BJ (cell line): Measurements from ENCODE around the gene CTNNA1. TPM values are rescaled to one million over a fixed set of nuclear protein-coding genes. Genes with fewer than 3 reads are reported as not detected.
"Not testable (repeated sequence)": the region's sequence is repeated elsewhere in the genome, so short reads cannot be mapped to it uniquely, and the experiment has no call there.

Source experiments
- CTCF ChIA-PET: fragments of 350-600 bp; formaldehyde crosslinking; extraction: SDS; loops from one replicate; lab custom pipeline; 2021; ENCODE audit warnings: antibody characterized with exemption, inconsistent platforms; lab: Yijun Ruan, JAX
- POLR2A ChIA-PET: fragments of 300-600 bp; sonication (Branson Sonifier 250); formaldehyde crosslinking; extraction: SDS; loops from one replicate; lab custom pipeline; 2021; ENCODE audit warnings: antibody characterized with exemption; lab: Charles Lee
- DNase-seq: peaks from one replicate; pipeline ENCODE4 v3.0.0-alpha.2; 2011; ENCODE audit warnings: low read depth
- H3K27me3 ChIP-seq: 2 replicates; pipeline ENCODE4 v1.6.0; 2011; ENCODE audit warnings: low read length; ENCODE audit not compliant: control insufficient read depth, insufficient read depth
- H3K36me3 ChIP-seq: 2 replicates; pipeline ENCODE4 v1.5.1; 2011; ENCODE audit warnings: low read length; ENCODE audit not compliant: control insufficient read depth, insufficient read depth
- H3K4me3 ChIP-seq: 2 replicates; pipeline ENCODE4 v1.5.1; 2011; ENCODE audit warnings: low read depth, mild to moderate bottlenecking, control low read depth, low read length
- polyA minus RNA-seq: library from RNA; depleted of rRNA, polyadenylated mRNA; stranded (reverse); fragments of >200 nt; gene quantifications from 2 replicates; pipeline ENCODE4 v1.2.3, GENCODE V29; 2011; rRNA and poly(A)+ RNA removed
- polyA plus RNA-seq: library from polyadenylated mRNA; depleted of rRNA; stranded (reverse); fragments of >200 nt; gene quantifications from 2 replicates; pipeline ENCODE4 v1.2.3, GENCODE V29; 2011; rRNA removed
- TF ChIP-seq, protein P1 (sequence below): IDR thresholded peaks from 2 replicates; pipeline ENCODE4 v1.5.1; 2011; ENCODE audit warnings: low read depth, mild to moderate bottlenecking, control low read depth, inconsistent platforms, low read length, moderate library complexity; ENCODE audit not compliant: insufficient read depth

The CTNNA1 gene, protein sequence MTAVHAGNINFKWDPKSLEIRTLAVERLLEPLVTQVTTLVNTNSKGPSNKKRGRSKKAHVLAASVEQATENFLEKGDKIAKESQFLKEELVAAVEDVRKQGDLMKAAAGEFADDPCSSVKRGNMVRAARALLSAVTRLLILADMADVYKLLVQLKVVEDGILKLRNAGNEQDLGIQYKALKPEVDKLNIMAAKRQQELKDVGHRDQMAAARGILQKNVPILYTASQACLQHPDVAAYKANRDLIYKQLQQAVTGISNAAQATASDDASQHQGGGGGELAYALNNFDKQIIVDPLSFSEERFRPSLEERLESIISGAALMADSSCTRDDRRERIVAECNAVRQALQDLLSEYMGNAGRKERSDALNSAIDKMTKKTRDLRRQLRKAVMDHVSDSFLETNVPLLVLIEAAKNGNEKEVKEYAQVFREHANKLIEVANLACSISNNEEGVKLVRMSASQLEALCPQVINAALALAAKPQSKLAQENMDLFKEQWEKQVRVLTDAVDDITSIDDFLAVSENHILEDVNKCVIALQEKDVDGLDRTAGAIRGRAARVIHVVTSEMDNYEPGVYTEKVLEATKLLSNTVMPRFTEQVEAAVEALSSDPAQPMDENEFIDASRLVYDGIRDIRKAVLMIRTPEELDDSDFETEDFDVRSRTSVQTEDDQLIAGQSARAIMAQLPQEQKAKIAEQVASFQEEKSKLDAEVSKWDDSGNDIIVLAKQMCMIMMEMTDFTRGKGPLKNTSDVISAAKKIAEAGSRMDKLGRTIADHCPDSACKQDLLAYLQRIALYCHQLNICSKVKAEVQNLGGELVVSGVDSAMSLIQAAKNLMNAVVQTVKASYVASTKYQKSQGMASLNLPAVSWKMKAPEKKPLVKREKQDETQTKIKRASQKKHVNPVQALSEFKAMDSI
- polyA plus RNA-seq, result 122 and 169 TPM in 2 replicates
- 169 and 278 TPM in 2 replicates for polyA minus RNA-seq

DNA sequence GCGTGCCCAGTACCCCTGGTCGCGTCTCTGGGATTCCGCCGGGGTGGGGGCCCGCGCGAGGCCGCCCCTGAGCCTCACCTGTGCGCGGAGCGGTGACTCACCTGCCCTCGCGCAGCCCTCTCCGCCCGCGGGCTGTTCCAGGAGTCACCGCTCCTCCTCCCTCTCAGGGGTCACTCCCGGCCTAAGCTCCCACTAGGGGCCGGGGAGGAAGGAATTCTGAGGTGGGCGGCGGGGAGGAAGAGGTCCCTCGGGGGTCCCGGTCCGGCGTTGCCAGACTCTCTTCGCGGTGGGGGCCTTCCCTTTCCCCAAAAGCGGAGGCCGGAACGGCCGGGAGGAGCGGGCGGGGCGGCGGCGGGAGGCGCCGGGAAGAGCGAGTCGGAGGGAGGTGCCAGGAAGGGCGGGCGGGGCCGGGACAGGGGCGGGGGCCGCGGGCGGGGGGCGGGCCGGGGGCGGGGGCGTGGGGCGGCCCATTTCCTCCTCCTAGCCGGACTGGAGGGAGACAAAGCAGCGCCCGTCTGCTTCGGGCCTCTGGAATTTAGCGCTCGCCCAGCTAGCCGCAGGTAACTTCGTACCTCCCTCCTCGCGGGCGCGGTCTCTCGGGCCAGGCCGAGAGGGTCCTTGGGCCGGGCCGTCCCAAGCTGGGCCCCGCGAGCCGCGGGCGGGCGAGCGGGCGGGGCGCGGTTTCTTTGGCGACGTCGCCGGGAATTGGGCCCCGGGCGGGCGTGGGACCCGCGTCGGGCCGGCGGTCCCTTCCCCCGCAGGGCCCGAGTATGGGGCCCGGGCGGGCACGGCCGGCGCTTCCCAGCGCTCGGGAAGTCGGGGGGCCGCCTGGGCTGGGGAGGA lies at the start of gene CTNNA1:
CTNNA1 (plus strand) TSS at position 475 of the 843 bp plus-strand sequence. CDS start 28,500 bp downstream, outside the sequence.
- no peak for DNase-seq
- CTCF ChIA-PET, result no interaction called here
- H3K27me3 ChIP-seq, result no peaks in the 10 kb centered on the region
- H3K4me3 ChIP-seq, result peak within 1 kb of the TSS; percentile 61
- POLR2A ChIA-PET, result no interaction called here
- TF ChIP-seq, protein P1, sequence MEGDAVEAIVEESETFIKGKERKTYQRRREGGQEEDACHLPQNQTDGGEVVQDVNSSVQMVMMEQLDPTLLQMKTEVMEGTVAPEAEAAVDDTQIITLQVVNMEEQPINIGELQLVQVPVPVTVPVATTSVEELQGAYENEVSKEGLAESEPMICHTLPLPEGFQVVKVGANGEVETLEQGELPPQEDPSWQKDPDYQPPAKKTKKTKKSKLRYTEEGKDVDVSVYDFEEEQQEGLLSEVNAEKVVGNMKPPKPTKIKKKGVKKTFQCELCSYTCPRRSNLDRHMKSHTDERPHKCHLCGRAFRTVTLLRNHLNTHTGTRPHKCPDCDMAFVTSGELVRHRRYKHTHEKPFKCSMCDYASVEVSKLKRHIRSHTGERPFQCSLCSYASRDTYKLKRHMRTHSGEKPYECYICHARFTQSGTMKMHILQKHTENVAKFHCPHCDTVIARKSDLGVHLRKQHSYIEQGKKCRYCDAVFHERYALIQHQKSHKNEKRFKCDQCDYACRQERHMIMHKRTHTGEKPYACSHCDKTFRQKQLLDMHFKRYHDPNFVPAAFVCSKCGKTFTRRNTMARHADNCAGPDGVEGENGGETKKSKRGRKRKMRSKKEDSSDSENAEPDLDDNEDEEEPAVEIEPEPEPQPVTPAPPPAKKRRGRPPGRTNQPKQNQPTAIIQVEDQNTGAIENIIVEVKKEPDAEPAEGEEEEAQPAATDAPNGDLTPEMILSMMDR, result no peak
- H3K36me3 ChIP-seq, result 0 out of 2 replicates have a peak, but pooled peaks cover 1% of the 10 kb centered on the region

DNA sequence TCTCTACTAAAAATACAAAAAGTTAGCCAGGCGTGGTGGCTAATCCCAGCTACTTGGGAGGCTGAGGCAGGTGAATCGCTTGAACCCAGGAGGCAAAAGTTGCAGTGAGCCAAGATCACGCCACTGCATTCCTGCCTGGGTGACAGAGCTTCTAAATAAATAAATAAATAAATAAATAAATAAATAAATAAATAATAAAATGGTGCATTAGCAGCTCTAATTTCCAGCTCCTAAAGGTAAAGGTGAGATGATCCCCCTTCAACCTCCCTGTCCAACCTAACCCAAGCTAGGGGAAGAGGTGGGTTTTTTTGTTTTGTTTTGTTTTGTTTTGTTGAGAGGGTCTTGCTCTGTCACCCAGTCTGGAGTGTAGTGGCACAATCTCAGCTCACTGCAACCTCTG lies 49.4 kb upstream of the CTNNA1 start:
- CTCF ChIA-PET, result interaction anchor here (1.1 to 1.7 kb wide), 4 partner anchors 19 to 254 kb away, joined by 3 to 4 read pairs (median 3); no protein-coding TSS in a partner anchor
- H3K4me3 ChIP-seq, DNase-seq, H3K36me3 ChIP-seq, H3K27me3 ChIP-seq, POLR2A ChIA-PET: not testable (repeated sequence)

DNA sequence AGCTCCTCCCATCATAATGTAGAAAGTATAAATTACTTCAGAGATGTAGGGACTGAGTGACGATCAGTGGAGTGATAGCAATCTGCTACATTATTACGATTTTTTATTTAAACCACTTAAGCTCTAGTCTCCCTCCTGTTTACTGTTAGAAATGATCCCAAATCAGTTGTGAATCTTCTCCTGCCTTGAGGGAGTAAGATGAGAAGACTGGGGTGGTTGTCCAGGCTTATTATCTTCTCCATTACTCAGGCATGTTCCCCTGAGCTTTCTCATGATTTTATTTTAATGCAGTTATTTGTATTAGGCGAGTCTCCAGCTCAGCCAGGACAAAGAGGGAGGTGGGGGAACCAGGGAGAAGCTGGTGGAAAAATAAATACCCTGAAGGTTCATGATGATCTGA lies 48.2 kb upstream of the CTNNA1 start:
- no peaks in the 10 kb centered on the region for H3K36me3 ChIP-seq
- POLR2A ChIA-PET, result no interaction called here
- H3K27me3 ChIP-seq, result no peaks in the 10 kb centered on the region
- CTCF ChIA-PET, result no interaction called here
- TF ChIP-seq, protein P1, result no peak
- H3K4me3 ChIP-seq, result no peak overlapping the region
- no peak for DNase-seq

DNA sequence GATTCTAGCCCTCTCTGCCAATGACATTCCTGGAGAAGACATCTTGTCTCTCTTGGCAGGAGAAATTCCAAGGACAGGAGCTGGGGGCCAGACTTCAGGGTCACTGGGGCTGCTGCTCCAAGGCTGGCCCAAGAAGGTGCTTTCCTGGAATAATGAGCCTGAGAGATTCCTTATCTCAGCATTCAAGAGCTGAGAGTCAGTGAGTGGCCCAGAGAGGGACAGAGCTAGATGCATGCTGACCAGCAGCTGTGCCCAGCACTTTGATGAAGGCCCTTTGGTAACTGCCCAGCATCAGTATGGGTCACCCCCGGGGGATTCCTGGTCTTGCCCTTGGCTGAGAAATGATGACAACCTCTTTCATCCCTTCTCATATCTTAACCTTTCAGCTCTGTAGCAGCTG lies 47.7 kb upstream of the CTNNA1 start:
- TF ChIP-seq, protein P1, result no peak
- Histone ChIP-seq H3K27me3 (no peaks in the 10 kb centered on the region), H3K4me3 (no peak overlapping the region), H3K36me3 (no peaks in the 10 kb centered on the region)
- DNase-seq, result no peak
- ChIA-PET CTCF (no interaction called here), POLR2A (no interaction called here)

DNA sequence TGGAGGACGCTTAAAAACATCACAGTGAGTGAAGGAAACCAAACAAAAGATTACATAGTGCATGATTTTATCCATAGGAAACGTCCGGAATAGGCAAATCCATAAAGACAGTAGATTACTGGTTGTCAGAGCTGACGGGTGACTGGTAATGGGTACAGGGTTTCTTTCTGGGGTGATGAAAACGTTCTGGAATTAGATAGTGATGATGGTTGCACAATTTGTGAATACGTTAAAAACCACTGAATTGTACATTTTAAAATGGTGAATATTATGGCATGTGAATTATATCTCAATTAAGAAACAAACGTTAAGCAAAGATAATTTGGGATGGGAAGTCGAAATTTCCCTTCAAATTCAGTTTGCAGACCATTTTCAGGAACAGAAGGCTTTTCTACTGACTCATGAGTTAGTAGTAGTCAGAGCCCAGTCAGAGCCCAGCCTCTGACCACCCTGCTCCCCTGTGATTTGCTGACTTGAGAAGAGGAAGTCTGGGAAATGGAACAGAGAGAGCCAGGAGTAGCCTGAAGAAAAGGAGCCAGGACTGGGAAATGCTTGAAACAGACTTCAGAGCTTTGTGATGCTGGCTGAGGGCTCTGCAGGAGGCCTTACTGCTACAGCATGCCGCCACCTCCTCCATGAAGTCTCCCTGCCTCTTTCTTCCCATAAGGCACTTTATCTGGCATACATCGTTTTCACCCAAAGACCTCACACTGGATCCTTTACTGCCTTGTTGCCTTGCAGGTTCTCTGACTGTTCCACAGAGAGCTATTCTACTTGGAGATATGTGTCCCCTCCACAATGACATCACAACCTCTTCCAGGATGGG lies 46.4 kb upstream of the CTNNA1 start:
- ChIA-PET POLR2A (no interaction called here), CTCF (interaction anchor here (0.6 to 0.9 kb wide), 3 partner anchors 13 to 75 kb away, joined by 3 read pairs; no protein-coding TSS in a partner anchor)
- H3K36me3 ChIP-seq, result no peaks in the 10 kb centered on the region
- H3K27me3 ChIP-seq, result no peaks in the 10 kb centered on the region
- no peak overlapping the region for H3K4me3 ChIP-seq
- TF ChIP-seq, protein P1, result no peak
- peak; percentile 23 for DNase-seq
